Measurements from ENCODE around the gene PRPSAP2.

- TF ChIP-seq CTCF (conservative IDR thresholded peaks at IDR 0.05; ENCODE audit: low read depth, low read length) (no peak), SMC3 (IDR thresholded peaks at IDR 0.05; ENCODE audit: low read depth, low read length) (no peak), RCOR1 (IDR thresholded peaks at IDR 0.05; ENCODE audit: insufficient replicate concordance, low read length) (no peak), CEBPB (IDR thresholded peaks at IDR 0.05; ENCODE audit: low read depth, low read length) (peak; percentile 33; the same call in 1 of the 2 replicates), RAD21 (IDR thresholded peaks at IDR 0.05; ENCODE audit: low read length) (no peak)
- TF ChIP-seq, protein P1, sequence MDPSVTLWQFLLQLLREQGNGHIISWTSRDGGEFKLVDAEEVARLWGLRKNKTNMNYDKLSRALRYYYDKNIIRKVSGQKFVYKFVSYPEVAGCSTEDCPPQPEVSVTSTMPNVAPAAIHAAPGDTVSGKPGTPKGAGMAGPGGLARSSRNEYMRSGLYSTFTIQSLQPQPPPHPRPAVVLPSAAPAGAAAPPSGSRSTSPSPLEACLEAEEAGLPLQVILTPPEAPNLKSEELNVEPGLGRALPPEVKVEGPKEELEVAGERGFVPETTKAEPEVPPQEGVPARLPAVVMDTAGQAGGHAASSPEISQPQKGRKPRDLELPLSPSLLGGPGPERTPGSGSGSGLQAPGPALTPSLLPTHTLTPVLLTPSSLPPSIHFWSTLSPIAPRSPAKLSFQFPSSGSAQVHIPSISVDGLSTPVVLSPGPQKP (IDR thresholded peaks at IDR 0.05; ENCODE audit: borderline replicate concordance, low read depth, low read length): no peak
These were observed 104.5 kb downstream of the PRPSAP2 start for GRCh38 chr17:18962494-18962815.
